Activated CD4-positive, alpha-beta memory T cell treated with anti-CD3 and anti-CD28 coated beads, Interleukin-2, amount 10 ng/mL, durations not matched to agents 7 days and 5 days (primary cell): Measurements from ENCODE around the gene IL20RB. TPM values are rescaled to one million over a fixed set of nuclear protein-coding genes. Genes with fewer than 3 reads are reported as not detected.
"Not testable (repeated sequence)": the region's sequence is repeated elsewhere in the genome, so short reads cannot be mapped to it uniquely, and the experiment has no call there.

Experiments
- CTCF ChIA-PET: fragments of 350-600 bp; sonication (Branson Sonifier 250); formaldehyde crosslinking; loops from one replicate; lab custom pipeline; 2021; ENCODE audit warnings: antibody characterized with exemption, inconsistent platforms; lab: Charles Lee
- POLR2A ChIA-PET: fragments of 350-600 bp; sonication (Branson Sonifier 250); formaldehyde crosslinking; loops from one replicate; lab custom pipeline; 2021; ENCODE audit warnings: antibody characterized with exemption; lab: Charles Lee
- DNase-seq: peaks from one replicate; pipeline ENCODE4 v3.0.0-alpha.2; 2020
- H3K27ac Mint-ChIP-seq: one replicate; pipeline ENCODE4 v1.8.0; 2021; ENCODE audit warnings: mild to moderate bottlenecking, mixed read lengths
- H3K27me3 Mint-ChIP-seq: one replicate; pipeline ENCODE4 v1.8.0; 2021; ENCODE audit warnings: mixed read lengths
- H3K36me3 Mint-ChIP-seq: one replicate; pipeline ENCODE4 v1.8.0; 2021; ENCODE audit warnings: low read depth, mixed read lengths
- H3K4me1 Mint-ChIP-seq: one replicate; pipeline ENCODE4 v1.8.0; 2021; ENCODE audit warnings: mixed read lengths
- H3K4me3 Mint-ChIP-seq: one replicate; pipeline ENCODE4 v1.8.0; 2021; ENCODE audit warnings: mild to moderate bottlenecking, mixed read lengths
- H3K9me3 Mint-ChIP-seq: one replicate; pipeline ENCODE4 v1.8.0; 2021; ENCODE audit warnings: mixed read lengths
- total RNA-seq, 2 experiments: library from RNA; stranded (reverse); gene quantifications; one replicate each; pipeline ENCODE4 v1.2.3, GENCODE V29; 2021

IL20RB gene
- total RNA-seq, 2 experiments from 2014 or later, result 1.4 to 1.6 TPM

- Mint-ChIP-seq H3K4me1 (peaks cover 17% of the 10 kb centered on the region), H3K27me3 (no peaks in the 10 kb centered on the region), H3K9me3 (no peaks in the 10 kb centered on the region), H3K4me3 (no peak overlapping the region), H3K36me3 (peaks cover 24% of the 10 kb centered on the region), H3K27ac (no peak overlapping the region)
- ChIA-PET CTCF (interaction anchor here (0.8 to 1.3 kb wide), 3 partner anchors 64 to 198 kb away, joined by 4 to 5 read pairs (median 4); partner anchors contain the start of gene STAG1), POLR2A (no interaction called here)
- DNase-seq, result no peak
Measured at GRCh38 chr3:136950623-136951022, 7.2 kb upstream of the IL20RB start.

GRCh38 chr3:136952292-136952691, 5.5 kb upstream of the IL20RB start:
- no peak overlapping the region for H3K4me3 Mint-ChIP-seq
- ChIA-PET POLR2A (interaction anchor here (0.6 kb wide), 1 partner anchor 19 kb away, joined by 3 read pairs; no protein-coding TSS in a partner anchor), CTCF (no interaction called here)
- H3K9me3 Mint-ChIP-seq, result no peaks in the 10 kb centered on the region
- peaks cover 12% of the 10 kb centered on the region for H3K36me3 Mint-ChIP-seq
- no peak for DNase-seq
- peaks cover 17% of the 10 kb centered on the region for H3K4me1 Mint-ChIP-seq
- no peaks in the 10 kb centered on the region for H3K27me3 Mint-ChIP-seq
- no peak overlapping the region for H3K27ac Mint-ChIP-seq

GRCh38 chr3:136954251-136954650, 3.5 kb upstream of the IL20RB start:
- peaks cover 7% of the 10 kb centered on the region for H3K36me3 Mint-ChIP-seq
- no peak for DNase-seq
- ChIA-PET CTCF (no interaction called here), POLR2A (no interaction called here)
- H3K27me3 Mint-ChIP-seq, result no peaks in the 10 kb centered on the region
- peaks cover 11% of the 10 kb centered on the region for H3K4me1 Mint-ChIP-seq
- no peaks in the 10 kb centered on the region for H3K9me3 Mint-ChIP-seq
- no peak overlapping the region for H3K4me3 Mint-ChIP-seq
- no peak overlapping the region for H3K27ac Mint-ChIP-seq

GRCh38 chr3:136954980-136955780, 2.6 kb upstream of the IL20RB start:
- H3K9me3 Mint-ChIP-seq, result no peaks in the 10 kb centered on the region
- no peak overlapping the region for H3K27ac Mint-ChIP-seq
- POLR2A ChIA-PET, result no interaction called here
- H3K27me3 Mint-ChIP-seq, result no peaks in the 10 kb centered on the region
- DNase-seq, result no peak
- peaks cover 11% of the 10 kb centered on the region for H3K4me1 Mint-ChIP-seq
- CTCF ChIA-PET, result interaction anchor here (1.7 kb wide), 1 partner anchor 59 kb away, joined by 4 read pairs; no protein-coding TSS in a partner anchor
- H3K36me3 Mint-ChIP-seq, result peaks cover 10% of the 10 kb centered on the region
- no peak overlapping the region for H3K4me3 Mint-ChIP-seq

GRCh38 chr3:136955813-136956212, 2.0 kb upstream of the IL20RB start:
- H3K4me1 Mint-ChIP-seq, result peaks cover 11% of the 10 kb centered on the region
- no peak overlapping the region for H3K27ac Mint-ChIP-seq
- CTCF ChIA-PET, result interaction anchor here (1.4 to 1.7 kb wide), 2 partner anchors 58 to 202 kb away, joined by 3 to 4 read pairs; no protein-coding TSS in a partner anchor
- POLR2A ChIA-PET, result interaction anchor here (0.6 to 1.0 kb wide), 2 partner anchors 94 to 203 kb away, joined by 3 read pairs; no protein-coding TSS in a partner anchor
- H3K36me3 Mint-ChIP-seq, result peaks cover 10% of the 10 kb centered on the region
- H3K4me3 Mint-ChIP-seq, result no peak overlapping the region
- H3K9me3 Mint-ChIP-seq, result no peaks in the 10 kb centered on the region
- DNase-seq, result no peak
- no peaks in the 10 kb centered on the region for H3K27me3 Mint-ChIP-seq

- Mint-ChIP-seq H3K9me3 (no peaks in the 10 kb centered on the region), H3K36me3 (peaks cover 10% of the 10 kb centered on the region), H3K27ac (no peak overlapping the region), H3K27me3 (no peaks in the 10 kb centered on the region), H3K4me1 (peaks cover 11% of the 10 kb centered on the region), H3K4me3 (no peak overlapping the region)
- DNase-seq, result no peak
- POLR2A ChIA-PET, result interaction anchor here (0.9 to 1.0 kb wide), 2 partner anchors 94 to 96 kb away, joined by 3 to 4 read pairs; no protein-coding TSS in a partner anchor
- CTCF ChIA-PET, result interaction anchor here (1.4 kb wide), 1 partner anchor 204 kb away, joined by 3 read pairs; no protein-coding TSS in a partner anchor
Measured at GRCh38 chr3:136956971-136957370, 812 bp upstream of the IL20RB start.

GRCh38 chr3:136958939-136959338, 1.2 kb downstream of the IL20RB start:
- H3K9me3 Mint-ChIP-seq, result no peaks in the 10 kb centered on the region
- ChIA-PET CTCF (no interaction called here), POLR2A (no interaction called here)
- DNase-seq, result no peak
- H3K27me3 Mint-ChIP-seq, result no peaks in the 10 kb centered on the region
- H3K4me1 Mint-ChIP-seq, result peaks cover 11% of the 10 kb centered on the region
- no peak overlapping the region for H3K27ac Mint-ChIP-seq
- H3K36me3 Mint-ChIP-seq, result peaks cover 10% of the 10 kb centered on the region
- no peak overlapping the region for H3K4me3 Mint-ChIP-seq

GRCh38 chr3:136959599-136959998, 1.8 kb downstream of the IL20RB start:
- H3K27me3 Mint-ChIP-seq, result no peaks in the 10 kb centered on the region
- peaks cover 10% of the 10 kb centered on the region for H3K36me3 Mint-ChIP-seq
- no peak overlapping the region for H3K27ac Mint-ChIP-seq
- no peak for DNase-seq
- H3K9me3 Mint-ChIP-seq, result no peaks in the 10 kb centered on the region
- ChIA-PET CTCF (no interaction called here), POLR2A (no interaction called here)
- H3K4me1 Mint-ChIP-seq, result peaks cover 10% of the 10 kb centered on the region
- no peak overlapping the region for H3K4me3 Mint-ChIP-seq

GRCh38 chr3:136960838-136961836, 3.4 kb downstream of the IL20RB start:
- no peaks in the 10 kb centered on the region for H3K4me1 Mint-ChIP-seq
- POLR2A ChIA-PET, result interaction anchor here (1.0 kb wide), 1 partner anchor 16 kb away, joined by 4 read pairs; no protein-coding TSS in a partner anchor
- CTCF ChIA-PET, result no interaction called here
- no peaks in the 10 kb centered on the region for H3K27me3 Mint-ChIP-seq
- H3K9me3 Mint-ChIP-seq, result no peaks in the 10 kb centered on the region
- H3K4me3 Mint-ChIP-seq, result no peak overlapping the region
- no peak for DNase-seq
- H3K27ac Mint-ChIP-seq, result no peak overlapping the region
- H3K36me3 Mint-ChIP-seq, result peaks cover 2% of the 10 kb centered on the region

GRCh38 chr3:136962927-136963326, 5.1 kb downstream of the IL20RB start:
- Mint-ChIP-seq H3K4me1 (no peaks in the 10 kb centered on the region), H3K27me3 (no peaks in the 10 kb centered on the region), H3K9me3 (no peaks in the 10 kb centered on the region), H3K4me3 (no peak overlapping the region), H3K27ac (no peak overlapping the region), H3K36me3 (peaks cover 2% of the 10 kb centered on the region)
- no peak for DNase-seq
- ChIA-PET CTCF (interaction anchor here (0.6 to 0.7 kb wide), 3 partner anchors 17 to 1988 kb away, joined by 3 to 4 read pairs (median 3); no protein-coding TSS in a partner anchor), POLR2A (no interaction called here)

- Mint-ChIP-seq H3K36me3 (peaks cover 11% of the 10 kb centered on the region), H3K9me3 (peaks cover 11% of the 10 kb centered on the region)
- CTCF ChIA-PET, DNase-seq, POLR2A ChIA-PET, H3K27ac Mint-ChIP-seq, H3K4me3 Mint-ChIP-seq, H3K27me3 Mint-ChIP-seq, H3K4me1 Mint-ChIP-seq: not testable (repeated sequence)
Measured at GRCh38 chr3:136969539-136969938, 11.8 kb downstream of the IL20RB start.

GRCh38 chr3:136973352-136973751, 15.6 kb downstream of the IL20RB start:
- Mint-ChIP-seq H3K27ac (no peak overlapping the region), H3K4me1 (no peaks in the 10 kb centered on the region), H3K36me3 (peaks cover 18% of the 10 kb centered on the region), H3K4me3 (no peak overlapping the region), H3K27me3 (no peaks in the 10 kb centered on the region), H3K9me3 (peaks cover 20% of the 10 kb centered on the region)
- DNase-seq, result no peak
- ChIA-PET POLR2A (no interaction called here), CTCF (interaction anchor here (1.6 kb wide), 1 partner anchor 41 kb away, joined by 3 read pairs; no protein-coding TSS in a partner anchor)
